ENCODE data around the gene ATPAF2. TPM values are rescaled to one million over a fixed set of nuclear protein-coding genes. Genes with fewer than 3 reads are reported as not detected.
A peak's percentile ranks its signal among the peaks of the same experiment; 100 is the strongest.

ATPAF2 gene
- 18.4 and 20.4 TPM in 2 replicates for total RNA-seq

DNA sequence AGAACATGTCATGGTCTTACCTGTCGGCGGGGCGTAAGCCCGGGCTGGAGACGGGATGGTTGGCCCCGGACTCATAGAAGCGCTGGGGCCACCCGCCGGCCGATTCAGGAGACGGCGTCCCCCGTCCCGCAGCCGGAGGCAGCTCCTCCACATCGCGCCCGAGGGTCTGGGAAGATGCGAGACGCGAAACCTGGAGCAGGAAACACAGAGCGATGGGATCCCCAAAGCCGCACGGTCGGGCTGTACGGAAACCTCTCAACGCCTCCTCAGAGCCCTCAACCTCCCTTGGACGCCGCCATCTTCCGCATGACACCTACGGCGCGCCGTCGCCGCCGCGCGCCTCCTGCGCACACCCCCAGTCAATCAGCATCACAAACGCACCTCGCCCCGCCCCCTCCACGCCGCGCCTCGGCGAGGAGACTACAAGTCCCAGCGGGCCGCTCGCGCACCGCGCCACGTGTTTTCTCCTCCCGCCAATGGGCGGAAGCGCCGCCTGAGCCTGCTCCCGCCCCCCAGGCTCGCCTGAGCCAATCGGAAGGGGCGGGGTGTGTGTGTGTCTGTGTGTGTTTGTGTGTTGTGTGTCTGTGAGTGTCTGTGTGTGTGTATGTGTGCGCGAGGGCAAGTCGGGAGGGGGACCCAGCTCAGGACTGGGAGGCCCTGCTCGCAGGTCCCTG is at the start of gene ATPAF2, which contains the start of gene GID4:
Gene ATPAF2 (minus strand): TSS at position 308 of the 674 bp plus-strand sequence. CDS start 155 bp downstream, at position 153.
Gene GID4 (plus strand): TSS at position 548 of the 674 bp plus-strand sequence. CDS start 57 bp downstream, at position 605.
- peak; percentile 95 to 99 for DNase-seq (ENCODE audit: low read depth in 2 of 2)

DNA sequence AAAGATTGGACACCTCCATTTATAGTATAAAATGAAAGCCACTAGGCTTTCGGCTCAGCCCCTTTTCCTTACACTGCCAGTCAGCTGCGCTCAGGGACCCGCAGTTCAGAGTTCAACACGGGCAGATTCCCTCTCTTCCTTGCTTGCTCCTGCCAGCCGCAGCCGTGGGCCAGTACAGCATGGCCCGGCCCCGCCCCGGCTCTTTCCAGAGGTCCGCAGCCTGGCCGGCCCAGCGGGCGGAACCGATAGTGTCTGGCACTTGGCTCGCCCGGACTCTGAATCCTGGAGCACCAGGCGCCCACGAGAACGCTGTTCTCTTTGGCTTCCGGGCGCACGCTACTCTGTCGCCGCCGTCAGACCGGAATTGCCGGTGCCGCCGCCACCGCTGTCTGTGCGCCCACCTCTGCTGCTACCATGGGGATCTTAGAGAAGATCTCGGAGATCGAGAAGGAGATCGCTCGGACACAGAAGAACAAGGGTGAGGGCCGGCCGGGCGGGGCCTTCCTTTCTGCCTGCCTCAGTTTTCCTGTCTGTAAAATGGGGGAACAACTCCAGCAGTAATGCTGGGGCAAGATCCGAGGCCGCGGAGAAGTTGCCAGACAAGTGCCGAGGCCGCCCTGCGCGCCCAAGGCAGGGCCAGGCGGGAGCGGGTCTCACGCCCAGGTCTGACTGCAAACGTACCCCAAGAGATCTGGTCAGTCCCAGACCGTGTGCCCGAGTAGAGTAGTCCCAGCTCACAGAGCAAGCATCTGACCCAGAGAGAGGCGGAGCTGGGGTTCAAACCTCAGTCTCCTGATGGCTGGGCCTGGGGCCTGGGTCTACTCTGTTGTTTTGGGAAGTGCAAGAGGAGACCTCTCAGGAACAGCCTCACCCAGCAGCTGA is 48.9 kb upstream of the ATPAF2 start, which contains the start of gene DRG2:
Gene DRG2 (plus strand): TSS at position 339 of the 882 bp plus-strand sequence. CDS start 76 bp downstream, at position 415.
- DNase-seq (ENCODE audit: low read depth in 2 of 2) = peak; percentile 82 to 93

GRCh38 chr17:18084256-18084655 is 45.3 kb upstream of the ATPAF2 start:
- no peak for DNase-seq (ENCODE audit: low read depth in 2 of 2)

DNA sequence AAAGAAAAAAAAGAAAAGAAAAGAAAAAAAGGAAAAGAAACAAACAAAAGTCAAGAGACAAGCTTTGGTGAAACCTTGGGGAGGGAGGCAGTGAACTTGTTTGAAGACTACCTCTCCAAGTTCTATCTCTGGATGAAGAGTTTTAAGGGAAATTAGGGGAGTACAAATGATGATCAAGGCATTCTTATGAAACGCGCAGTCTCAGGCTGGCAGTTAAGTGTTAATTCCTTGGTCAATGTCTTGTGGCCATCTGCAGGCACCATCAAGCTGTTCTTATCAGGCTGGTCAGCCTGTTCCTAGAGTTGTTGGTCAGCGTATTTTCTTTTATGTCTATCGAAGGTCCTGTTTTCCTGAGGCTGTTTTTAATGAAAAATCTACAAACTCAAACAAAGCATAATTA is 40.6 kb upstream of the ATPAF2 start:
- DNase-seq (ENCODE audit: low read depth in 2 of 2) = no peak

- DNase-seq (ENCODE audit: low read depth in 2 of 2) = no peak
Observed at GRCh38 chr17:18076936-18077335, 38.0 kb upstream of the ATPAF2 start.

GRCh38 chr17:18074566-18075272 is 35.8 kb upstream of the ATPAF2 start:
- no peak for DNase-seq (ENCODE audit: low read depth in 2 of 2)

DNA sequence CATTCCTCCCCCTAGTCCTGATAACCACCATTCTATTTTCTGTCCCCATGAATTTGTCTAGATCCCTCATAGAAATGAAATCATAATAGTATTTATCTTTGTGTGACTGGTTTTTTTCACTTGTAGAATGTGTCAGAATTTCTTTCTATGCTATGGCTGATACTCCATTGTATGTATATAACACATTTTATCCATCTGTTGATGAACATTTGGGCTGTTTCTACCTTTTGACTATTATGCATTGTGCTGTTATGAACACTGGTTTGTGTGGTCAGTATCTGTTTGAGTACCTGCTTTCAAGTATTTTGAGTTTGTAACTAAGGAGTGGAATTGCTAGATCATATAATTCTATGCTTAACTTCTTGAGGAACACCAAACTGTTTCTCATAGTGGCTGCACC is 32.8 kb upstream of the ATPAF2 start:
- no peak for DNase-seq (ENCODE audit: low read depth in 2 of 2)

GRCh38 chr17:18070861-18071340 is 31.9 kb upstream of the ATPAF2 start:
- peak in 1 of 2 donors; percentile 15 for DNase-seq (ENCODE audit: low read depth in 2 of 2)

GRCh38 chr17:18069101-18069500 is 30.1 kb upstream of the ATPAF2 start:
- no peak for DNase-seq (ENCODE audit: low read depth in 2 of 2)

- DNase-seq (ENCODE audit: low read depth in 2 of 2) = no peak
Observed at GRCh38 chr17:18066866-18067265, 27.9 kb upstream of the ATPAF2 start.

- no peak for DNase-seq (ENCODE audit: low read depth in 2 of 2)
Observed at GRCh38 chr17:18065546-18065945, 26.6 kb upstream of the ATPAF2 start.

GRCh38 chr17:18064053-18064452 is 25.1 kb upstream of the ATPAF2 start:
- DNase-seq (ENCODE audit: low read depth in 2 of 2) = no peak

- peak in 1 of 2 donors; percentile 21 for DNase-seq (ENCODE audit: low read depth in 2 of 2)
Observed at GRCh38 chr17:18059283-18059682, 20.3 kb upstream of the ATPAF2 start.

GRCh38 chr17:18056214-18056613 is 17.2 kb upstream of the ATPAF2 start:
- DNase-seq (ENCODE audit: low read depth in 2 of 2) = no peak

GRCh38 chr17:18055597-18055996 is 16.6 kb upstream of the ATPAF2 start:
- no peak for DNase-seq (ENCODE audit: low read depth in 2 of 2)

GRCh38 chr17:18045691-18046350 is 6.9 kb upstream of the ATPAF2 start:
- no peak for DNase-seq (ENCODE audit: low read depth in 2 of 2)

DNA sequence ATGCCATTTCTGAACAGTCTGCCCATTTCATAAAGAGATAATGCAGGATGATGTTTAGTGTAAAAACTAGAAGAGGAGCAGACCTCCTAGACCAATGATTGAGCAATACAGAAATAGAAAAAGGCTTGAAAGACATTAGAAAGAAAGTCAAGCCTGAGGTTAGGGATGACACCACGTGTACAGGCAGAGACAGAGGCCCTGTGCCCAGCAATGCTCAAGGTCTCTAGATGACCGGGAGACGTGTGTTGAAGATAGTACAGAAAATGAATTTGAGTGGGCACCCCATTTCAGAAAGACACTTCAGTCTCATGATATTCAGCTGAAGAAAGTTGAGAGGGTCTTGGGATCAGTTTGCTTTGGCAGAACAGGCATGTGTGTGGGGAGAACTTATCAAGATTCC is 5.6 kb upstream of the ATPAF2 start:
- no peak for DNase-seq (ENCODE audit: low read depth in 2 of 2)

GRCh38 chr17:18043491-18043890 is 4.5 kb upstream of the ATPAF2 start:
- DNase-seq (ENCODE audit: low read depth in 2 of 2) = peak; percentile 27 to 35

DNA sequence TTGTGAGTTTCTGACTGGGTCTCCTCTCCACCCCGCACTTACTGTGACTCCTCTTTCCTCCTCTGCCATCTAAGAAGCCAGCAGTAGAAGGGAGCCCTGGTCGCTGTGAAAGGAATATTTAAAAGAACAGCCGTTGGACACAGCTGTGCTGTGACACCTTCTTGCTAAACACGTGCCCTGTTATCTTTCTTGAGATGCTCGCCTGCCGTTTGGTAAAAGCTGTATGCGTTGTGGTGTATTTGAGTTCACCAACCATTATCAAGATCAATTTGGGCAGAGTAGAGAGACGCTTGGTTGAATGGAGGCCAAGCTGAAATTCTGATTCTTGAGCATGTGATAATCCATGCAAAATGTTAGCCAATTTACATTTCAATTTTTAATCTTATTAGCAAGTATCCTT is 4.0 kb upstream of the ATPAF2 start:
- no peak for DNase-seq (ENCODE audit: low read depth in 2 of 2)

DNA sequence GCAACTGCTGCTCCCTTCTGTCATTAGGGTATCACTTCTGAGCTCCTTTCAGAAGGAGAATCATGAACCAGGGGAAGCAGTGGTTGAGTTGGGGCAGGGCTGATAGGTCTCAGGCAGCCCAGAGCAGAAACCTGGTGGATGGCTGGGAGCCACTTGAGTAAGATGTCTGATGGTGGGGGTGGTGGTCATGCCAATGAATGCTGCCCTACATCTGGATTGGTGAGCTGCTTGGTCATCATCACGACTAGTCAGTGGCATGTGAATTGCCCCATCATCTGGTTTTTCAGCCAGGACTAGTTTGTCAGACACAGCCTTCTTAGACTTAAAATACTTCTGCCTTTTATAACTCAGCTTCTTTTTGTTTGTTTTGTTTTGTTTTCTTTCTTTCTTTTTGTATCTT is 2.8 kb upstream of the ATPAF2 start:
- DNase-seq (ENCODE audit: low read depth in 2 of 2) = no peak

- no peak for DNase-seq (ENCODE audit: low read depth in 2 of 2)
Observed at GRCh38 chr17:18040261-18040858, 1.4 kb upstream of the ATPAF2 start.

Measured in dermis microvascular lymphatic vessel endothelial cell (primary cell).